ENCODE measurements around the gene HERC5.

- TF ChIP-seq CTCF (IDR thresholded peaks at IDR 0.05 in 4 of 5, conservative IDR thresholded peaks at IDR 0.05 in 1 of 5), result no peak
- TF ChIP-seq POLR2A (IDR thresholded peaks at IDR 0.05), result no peak
These were observed 13.4 kb upstream of the HERC5 start for GRCh38 chr4:88443486-88443885.

Measured in gastrocnemius medialis (tissue), 4 donors.